Left forelimb (tissue), 1 donor: ENCODE measurements around the gene CENPL.

Source experiments
- DNase-seq: peaks from one replicate; pipeline ENCODE4 v3.0.0-alpha.2; 2018; ENCODE audit warnings: low spot score

The CENPL gene

GRCh38 chr1:173757666-173758065 is 67.0 kb downstream of the CENPL start:
- no peak for DNase-seq

- no peak for DNase-seq
These were observed 70.9 kb downstream of the CENPL start for GRCh38 chr1:173753830-173754229.
